Dermis blood vessel endothelial cell (primary cell): Measurements from ENCODE around the gene RNF187. TPM values are rescaled to one million over a fixed set of nuclear protein-coding genes. Genes with fewer than 3 reads are reported as not detected.
A peak's percentile ranks its signal among the peaks of the same experiment; 100 is the strongest.
"Not testable (repeated sequence)": the region's sequence is repeated elsewhere in the genome, so short reads cannot be mapped to it uniquely, and the experiment has no call there.

Experiments used
- DNase-seq: peaks from one replicate; pipeline ENCODE4 v3.0.0; 2010
- total RNA-seq: library from RNA; depleted of rRNA; stranded (reverse); fragments of >200 nt; gene quantifications from 2 replicates; pipeline ENCODE4 v1.2.3, GENCODE V29; 2014

RNF187 gene
- total RNA-seq, 1 donor from 2014 or later, result 34.7 TPM

DNA sequence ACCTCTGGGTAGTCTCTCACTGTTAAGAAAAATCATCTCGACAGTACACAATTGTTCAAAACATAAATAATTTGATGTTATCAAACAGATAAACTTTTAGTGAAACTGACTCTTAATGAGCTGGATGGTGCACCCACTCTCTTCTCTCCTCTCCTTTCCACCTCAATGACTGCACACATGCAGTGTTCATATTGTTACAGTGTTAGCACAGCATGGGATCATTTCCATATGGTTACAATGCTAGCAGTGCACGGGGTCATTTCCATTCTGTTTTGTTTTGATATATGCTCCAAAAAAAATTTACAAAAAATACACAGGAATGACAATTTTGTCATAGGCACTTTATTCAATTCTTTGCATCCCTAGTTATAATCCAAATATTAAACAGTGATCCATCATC lies 26.4 kb upstream of the RNF187 start:
- DNase-seq, result no peak

DNA sequence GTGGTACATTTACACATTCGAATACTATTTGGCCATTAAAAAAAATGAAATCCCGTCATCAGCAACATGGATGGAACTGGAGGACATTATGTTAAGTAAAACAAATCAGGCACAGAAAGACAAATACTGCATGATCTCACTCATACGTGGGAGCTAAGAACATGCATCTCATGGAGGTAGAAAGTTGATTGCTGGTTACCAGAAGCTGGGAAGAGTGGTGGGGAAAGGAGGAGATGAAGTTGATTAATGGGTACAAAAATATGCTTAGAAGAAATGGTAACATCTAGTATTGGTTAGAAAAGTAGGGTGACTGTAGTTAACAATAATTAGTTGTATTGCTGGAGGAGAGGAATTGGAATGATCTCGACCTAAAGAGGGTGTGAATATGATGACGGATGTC lies 24.6 kb upstream of the RNF187 start:
- no peak for DNase-seq

DNA sequence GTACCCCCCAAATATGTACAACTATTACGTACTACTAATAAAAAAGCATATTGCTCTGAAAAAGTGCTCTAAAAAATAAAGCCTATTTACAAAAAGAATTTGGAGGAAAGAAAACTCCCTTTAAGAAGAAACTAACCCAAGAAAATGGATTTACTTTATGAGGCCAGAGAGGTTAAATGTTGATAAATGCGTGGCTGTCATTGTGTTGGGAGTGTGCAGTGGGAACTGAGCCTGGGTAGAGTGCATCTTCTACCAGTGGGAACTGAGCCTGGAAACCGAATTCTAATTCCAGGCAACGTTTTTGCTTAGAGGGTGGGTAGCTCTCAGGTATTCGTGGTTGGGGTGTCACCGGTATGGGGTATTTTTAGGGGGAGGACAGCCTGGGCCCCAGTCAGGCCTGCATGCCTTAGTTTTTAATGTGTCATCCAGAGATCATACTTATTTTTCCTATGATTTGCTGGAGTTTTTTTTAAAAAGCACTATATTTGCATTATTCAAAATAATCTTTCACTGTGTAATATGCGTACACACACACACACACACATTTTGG lies 24.1 kb upstream of the RNF187 start:
- no peak for DNase-seq

DNA sequence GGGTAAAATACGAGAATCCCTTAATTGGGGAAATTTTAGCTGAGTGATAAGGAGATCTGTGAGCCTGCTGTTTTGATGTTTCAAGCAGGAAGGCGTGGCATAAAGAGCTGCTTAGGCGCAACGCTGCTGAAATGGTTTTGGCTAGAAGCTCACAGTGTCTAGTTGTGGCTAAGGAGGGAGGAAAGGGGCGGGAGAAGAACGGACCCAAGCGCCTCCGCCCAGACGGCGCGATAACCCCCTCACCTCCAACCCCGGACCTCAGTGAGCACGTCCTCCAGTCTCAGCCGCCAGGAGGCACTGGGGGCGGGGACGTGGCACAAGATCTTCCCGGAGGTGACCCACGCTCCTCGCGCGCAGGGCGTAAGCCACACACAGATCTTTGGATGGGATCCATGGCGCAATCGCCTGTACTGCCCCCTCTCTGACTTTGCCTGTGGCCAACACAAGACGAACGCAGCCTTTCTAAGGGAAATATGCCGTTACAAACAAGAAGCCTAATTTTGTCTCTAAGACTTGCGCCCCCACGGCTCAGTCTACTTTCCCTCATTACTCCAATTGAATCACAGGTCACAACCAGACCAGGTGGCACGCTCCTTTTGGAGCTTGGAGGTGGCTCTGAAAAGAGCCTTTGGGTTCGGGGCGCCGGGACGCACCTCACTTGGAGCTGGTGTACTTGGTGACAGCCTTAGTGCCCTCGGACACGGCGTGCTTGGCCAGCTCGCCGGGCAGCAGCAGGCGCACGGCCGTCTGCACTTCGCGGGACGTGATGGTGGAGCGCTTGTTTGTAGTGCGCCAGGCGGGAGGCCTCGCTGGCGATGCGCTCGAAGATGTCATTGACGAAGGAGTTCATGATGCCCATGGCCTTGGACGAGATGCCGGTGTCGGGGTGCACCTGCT lies 23.4 kb upstream of the RNF187 start:
- DNase-seq, result peak; percentile 18

DNA sequence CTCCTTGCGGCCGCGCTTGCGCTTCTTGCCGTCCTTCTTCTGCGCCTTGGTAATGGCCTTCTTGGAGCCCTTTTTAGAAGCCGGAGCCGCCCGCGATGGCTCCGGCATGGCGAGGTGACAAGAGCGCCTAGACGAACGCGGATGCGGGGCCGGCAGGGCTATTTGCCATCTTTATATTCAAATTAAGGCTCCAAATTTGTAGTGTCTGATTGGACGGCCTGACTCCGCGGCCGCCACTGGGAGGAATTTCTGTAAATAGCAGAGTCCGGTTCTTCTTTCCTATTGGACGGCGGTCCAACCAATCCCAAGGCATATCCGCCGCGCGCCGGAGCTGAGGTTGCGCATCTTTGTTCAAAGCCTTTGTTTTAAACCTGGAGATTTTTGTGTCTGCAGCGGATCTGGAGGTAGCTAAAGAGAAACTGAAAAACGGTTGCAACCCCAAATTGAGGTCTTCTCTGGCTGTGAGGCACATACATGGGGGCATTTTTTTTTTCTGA lies 22.6 kb upstream of the RNF187 start:
- peak; percentile 88 for DNase-seq

DNA sequence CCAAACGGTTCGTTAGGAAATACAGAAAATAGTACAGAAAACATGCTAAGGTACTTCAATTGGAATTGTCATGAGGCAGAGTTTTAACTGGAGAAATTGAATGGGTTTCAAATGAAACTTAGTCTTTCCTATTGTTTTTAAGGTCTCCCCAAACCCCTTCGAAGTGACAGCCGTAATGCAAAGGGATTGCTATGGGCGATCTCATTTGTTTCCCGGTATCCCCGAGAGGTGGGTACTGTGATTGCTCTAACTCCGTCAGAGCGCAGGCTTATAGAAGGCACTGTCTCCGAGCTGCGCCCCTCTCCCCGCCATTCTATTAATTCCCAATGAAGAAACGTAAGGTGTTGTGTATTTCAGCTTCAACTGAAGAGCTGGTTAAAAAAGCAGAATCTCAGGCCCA lies 22.0 kb upstream of the RNF187 start:
- DNase-seq, result no peak

DNA sequence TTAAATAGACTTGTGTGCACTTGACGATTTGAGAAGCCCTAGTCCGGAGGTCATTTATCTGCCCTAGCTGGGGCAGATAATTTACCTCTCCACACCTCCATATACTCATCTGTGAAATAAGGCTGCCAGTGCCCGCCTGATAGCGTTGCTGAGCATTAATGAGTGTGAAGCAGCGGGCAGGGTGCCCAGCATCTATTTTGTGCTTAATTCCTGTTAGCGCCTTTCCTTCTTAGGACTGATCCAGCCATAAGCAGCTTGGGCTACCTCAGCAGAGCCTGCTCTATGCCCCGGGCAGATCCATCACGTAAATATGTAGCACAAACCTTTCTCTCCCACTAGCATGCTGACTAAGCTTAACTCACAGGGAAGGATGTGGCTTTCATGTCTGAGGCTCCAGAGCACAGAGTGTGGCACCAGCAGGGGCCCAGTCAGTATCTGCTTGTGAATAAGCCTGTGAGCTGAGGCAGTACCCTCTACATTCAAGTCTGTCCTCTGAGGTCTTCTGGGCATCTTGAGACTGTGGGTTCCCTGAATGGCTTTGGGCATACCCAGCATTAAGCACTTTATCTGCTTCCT lies 21.5 kb upstream of the RNF187 start:
- no peak for DNase-seq

DNA sequence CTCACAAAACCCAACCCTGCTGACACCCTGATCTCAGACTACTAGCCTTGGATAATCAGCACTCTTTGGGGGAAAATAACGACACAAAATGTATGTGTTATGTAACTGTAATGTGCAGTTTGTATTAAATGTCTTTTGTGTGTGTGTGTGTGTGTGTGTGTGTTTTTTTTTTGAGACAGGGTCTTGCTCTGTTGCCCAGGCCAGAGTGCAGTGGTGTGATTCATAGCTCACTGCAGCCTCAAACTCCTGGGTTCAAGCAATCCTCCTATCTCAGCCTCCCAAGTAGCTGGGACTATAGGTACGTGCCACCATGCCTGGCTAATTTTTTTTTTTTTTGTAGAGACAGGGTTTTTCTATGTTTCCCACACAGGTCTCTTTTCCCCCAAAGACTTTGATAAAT lies 19.0 kb upstream of the RNF187 start:
- not testable (repeated sequence) for DNase-seq

DNA sequence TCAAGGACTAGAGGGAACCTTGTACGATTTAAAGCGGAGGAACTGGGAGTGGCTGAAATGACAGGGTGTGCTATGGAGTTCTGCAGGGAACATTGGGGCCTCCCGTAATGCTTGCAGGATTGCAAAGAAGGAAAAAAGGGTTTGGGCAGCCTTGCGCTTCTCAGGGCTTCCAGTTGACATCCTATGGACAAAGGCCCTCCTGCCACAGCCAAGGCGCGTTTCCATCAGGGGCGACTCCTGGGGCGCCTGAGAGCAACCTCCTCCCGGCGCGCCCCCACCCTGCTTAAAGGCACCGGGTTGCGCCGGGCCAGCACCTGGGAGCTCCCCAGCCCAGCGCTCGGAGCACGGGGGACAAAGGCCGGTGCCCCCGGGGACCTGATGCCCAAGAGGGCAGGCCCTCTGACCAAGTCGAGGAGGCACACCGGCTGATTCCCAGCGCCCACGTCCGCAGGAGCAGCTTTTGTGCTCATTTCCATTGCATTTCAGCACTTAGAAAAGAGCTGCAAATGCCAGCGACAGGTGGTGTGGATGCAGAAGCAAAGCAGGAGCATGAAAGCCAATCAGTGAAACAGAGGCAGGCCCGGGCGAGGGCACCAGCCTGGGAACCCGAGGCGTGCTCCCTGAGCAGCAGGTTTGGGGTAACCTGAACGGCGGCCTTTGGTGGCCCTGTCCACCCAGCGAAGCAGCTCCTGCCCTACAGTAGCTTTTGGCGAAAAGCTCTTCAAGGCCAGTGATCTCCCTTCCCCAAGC lies 17.6 kb upstream of the RNF187 start:
- DNase-seq, result no peak

DNA sequence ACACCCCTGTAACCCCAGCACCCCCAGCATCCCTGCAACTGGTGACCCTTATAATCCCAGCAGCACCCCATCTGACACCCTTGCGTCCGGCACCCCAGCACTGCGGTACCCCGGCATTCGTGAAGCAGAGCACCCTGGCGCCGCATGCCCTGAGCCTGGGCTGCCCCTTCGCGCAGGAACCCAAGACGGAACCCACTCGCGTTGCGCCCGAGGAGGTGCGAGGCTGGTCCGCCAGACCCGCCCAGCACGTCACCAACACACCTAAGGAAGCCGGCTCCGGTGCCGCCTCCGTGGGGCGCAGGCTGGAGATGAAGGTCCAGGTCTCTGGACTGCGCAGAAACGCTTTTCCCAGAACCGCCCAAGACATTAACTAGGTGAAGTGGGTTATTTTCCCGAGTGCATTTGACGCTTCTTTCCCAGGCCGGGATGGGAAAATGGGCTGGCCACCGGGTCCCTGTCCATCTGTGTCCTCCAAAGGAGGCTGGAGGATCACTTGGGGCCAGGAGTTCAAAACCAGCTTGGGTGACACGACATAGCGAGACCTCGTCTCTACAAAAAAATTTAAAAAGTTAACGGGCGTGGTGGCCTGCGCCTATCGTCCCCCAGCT lies 15.9 kb upstream of the RNF187 start:
- no peak for DNase-seq

DNA sequence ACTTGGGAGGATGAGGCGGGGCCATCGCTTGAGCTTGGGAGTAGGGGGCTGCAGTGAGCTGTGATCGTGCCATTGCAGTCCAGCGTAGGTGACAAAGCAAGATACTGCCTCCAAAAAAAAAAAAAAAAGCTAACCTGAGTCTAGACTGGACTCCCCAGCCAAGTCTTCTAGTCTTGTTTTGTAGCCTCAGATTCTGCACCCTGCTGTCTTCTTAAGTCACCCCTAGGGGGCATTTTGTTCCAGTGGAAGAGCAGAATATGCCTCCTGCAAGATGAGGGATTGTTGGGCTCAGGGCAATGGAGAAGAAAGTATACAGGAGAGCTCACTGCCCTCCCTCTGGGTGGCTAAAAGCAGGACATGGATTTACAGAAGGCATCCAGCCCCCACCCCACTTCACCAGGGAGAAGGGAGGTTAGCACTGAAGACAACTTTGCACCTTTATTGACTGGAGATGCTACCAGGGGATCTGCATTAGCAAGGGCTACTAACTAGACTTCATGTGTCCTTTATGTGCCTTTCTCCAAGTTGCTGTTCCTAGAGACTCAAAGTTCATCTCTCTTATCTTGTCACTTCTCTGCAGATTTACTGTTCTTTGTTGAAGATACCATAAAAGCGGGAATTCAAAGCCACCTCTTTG lies 15.3 kb upstream of the RNF187 start:
- DNase-seq, result peak; percentile 70

DNA sequence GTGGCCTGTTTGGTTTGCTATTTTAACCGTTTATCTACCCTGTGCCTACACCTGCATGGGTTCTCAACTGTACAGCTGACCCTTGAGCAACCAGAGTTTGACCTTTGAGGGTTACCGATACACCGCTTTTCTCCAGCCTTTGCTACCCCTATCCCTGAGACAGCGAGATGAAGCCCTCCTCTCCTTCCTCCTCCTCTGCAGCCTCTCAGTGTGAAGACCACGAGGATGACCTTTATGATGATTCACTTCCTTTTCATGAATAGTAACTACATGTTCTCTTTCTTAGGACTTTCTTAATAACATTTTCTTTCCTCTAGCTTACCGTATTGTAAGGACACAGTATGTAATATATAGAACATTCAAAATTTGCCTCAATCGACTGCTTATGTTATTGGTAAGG lies 14.5 kb upstream of the RNF187 start:
- peak; percentile 59 for DNase-seq

DNA sequence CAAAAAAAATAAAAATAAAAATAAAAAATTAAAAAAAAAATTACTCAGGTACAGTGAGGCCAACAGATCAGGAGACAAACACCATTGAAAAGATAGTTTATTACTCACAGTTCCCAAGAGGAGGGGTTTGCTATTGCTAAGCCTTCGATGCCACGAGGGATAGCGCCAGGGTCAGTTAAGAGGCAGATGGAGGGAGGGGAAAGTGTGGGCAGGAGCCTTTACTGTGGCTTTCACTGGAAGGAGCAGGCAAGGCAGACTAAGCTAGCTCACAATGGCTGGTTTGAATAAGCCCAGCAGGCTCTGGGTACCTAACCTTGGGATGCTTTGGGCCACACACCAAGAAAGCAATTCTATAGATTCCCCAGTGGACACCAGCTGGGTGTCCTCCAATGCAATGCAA lies 12.7 kb upstream of the RNF187 start:
- DNase-seq, result no peak

DNA sequence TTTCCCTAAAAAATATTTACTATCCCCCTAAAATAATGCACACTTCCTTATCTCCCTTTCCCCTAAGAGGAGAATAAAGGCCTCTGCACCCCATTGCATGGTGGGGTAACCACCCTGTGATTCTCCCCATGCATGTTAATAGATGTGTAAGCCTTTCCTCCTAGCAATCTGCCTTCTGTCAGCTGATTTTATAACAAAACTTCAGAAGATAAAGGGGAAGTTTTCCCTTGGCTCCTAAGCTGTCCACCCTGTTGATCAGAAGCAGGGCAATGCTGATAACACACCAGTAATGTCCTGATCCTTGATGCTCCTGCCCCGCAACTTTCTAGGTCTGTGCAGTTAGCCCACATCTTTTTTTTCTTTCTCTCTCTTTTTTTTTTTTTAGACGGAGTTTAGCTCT lies 11.4 kb upstream of the RNF187 start:
- no peak for DNase-seq

DNA sequence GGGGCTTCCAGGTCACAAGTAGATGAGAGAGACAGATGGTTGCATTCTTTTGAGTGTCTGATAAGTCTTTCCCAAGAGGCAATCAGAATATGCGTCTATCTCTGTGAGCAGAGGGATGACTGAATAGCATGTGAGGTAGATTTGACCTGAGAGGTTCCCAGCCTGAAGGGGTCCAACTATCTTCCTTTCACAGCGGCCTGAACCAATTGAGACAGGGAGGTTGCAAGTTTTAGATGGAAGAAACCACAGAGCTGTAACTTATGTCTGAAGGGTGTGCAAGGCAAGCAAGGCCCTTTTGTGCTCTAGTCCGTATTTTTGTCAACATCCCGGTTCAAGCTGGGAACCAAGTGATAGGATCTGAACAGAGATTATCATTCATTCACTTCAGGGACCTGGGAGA lies 9.9 kb upstream of the RNF187 start:
- DNase-seq, result no peak

DNA sequence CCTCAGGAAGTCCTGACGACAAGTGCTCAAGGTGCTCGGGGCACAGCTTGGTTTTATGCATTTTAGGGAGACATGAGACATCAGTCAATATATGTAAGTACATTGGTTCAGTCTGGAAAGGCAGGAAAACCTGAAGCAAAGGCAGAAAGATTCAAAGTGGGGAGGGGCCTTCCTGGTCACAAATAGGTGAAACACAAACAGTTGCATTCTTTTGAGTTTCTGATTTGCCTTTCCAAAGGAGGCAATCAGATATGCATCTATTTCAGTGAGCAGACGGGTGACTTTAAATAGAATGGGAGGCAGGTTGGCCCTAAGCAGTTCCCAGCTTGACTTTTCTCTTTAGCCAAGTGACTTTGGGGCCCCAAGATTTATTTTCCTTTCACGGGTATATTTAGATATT lies 8.9 kb upstream of the RNF187 start:
- no peak for DNase-seq

DNA sequence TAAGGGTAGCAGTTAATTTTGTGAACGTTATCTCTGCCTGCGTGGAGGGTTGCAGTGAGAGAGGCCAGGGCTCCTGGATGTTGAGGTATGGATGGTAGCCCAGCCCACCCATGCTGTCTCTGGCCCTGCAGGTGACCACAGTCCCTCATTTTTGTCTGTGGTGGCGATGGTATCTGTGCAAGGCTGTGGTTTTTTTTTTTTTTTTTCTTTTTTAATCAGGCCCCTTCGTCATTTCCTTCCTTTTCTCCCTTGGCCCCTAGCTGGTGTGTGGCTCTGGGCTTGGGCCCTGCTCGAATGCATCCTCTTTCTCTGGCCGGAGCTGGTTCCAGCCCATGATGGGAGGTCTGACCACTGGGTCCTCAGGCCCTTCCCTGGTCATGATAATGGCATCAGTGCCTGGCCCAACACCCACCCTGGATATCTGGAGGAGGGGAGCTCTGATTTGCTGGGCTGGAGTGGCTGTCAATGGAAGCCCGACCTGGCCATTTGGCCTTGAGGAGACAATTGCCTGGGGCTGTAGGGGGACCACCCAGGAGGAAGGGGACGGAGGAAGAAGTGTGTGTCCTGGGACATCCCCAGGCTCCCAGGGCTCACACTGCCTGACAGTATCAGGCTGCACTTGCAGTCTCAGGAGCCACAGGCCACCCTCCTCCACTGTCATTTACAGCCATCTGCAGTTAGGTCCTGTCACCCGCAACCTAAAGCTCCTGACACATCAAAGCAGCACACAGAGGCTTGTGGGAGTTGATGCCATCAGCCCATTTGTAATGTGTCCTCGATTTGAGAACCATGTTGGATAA lies 8.1 kb upstream of the RNF187 start:
- DNase-seq, result peak; percentile 40

DNA sequence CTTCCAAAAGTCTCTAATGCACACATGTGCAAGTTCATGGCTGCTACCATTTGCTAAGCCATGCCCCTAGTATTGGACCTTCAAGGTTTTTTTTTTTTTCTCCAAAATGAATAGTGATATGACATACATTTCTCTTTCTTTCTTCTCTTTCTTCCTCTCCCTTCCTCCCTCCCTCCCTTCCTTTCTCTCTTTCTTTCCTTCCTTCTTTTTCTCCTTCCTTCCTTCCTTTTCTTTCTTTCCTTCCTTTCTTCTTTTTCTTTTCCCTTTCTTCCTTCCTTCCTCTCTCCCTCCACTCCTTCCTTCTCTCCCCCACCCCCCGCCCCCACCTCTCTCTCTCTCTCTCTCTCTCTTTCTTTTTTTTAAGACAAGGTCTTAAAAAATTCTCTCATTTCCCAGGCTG lies 3.4 kb upstream of the RNF187 start:
- no peak for DNase-seq

DNA sequence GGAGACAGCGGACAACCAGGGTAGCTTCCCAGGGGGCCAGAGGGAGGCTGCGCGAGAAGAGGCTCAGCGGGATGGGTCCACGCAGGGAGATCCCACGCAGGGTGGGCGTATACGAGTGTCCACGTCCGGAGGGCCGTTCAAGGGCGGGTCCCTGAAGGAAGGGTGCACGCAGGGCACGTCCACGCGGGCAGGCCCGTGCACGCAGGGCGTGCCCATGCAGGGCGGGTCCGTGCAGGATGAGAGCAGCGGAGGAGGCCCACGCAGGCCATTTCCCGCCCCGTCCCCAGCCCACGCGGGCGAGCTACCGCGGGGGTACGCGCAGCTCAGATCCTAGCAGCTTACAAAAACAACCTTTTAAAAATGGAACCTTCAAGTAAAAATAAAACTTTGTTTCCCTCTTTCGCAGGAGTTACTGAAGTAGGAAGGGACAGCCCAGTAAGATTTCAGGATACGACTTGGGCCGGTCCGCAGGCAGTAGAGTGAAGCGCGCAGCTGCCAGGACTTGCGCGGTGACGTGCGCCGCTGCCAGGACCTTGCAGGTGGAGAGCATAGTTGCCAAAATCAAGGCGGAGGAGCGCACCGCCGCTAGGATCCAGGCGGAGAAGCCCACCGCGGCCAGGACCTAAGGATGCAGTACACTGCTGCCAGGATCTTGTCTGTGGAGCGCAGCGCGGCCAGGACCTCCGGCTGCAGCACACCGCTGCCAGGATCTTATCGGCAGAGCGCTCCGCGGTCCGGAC lies 416 bp upstream of the RNF187 start:
- DNase-seq, result peak; percentile 90

DNA sequence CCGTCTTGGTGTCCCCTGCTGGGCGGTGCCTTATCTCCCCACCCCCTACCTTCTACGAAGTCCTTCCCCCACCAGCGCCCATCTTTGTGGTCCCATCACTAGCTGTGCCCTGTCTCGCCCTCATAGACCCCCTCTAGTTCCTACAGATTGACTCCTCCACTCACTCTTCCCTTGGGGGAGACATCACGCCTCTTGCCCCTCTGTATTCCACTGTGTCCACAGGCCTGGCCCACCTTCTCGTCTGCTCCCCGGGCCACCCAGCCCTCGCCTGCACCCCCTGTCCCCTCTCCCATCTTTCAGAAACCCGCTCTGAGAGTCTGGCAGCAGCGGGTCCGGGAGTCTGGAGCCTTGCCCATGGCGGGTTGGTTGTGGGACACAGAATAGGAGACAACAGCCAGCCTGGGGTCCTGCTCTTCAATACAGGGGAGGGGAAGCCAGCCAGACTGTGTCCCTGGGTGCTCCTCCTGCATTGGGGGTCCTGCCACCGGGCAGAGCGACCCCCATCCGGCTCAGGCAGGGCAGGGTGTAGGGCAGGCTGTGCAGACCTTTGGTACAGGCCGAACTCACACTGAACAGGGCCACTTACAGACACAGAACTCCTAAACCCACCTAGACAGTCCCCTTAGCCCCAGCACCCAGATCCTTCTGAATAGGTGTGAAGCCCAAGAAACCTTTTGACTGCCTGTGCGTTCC lies 1.1 kb downstream of the RNF187 start:
- no peak for DNase-seq
